Progenitor cell of endocrine pancreas (in vitro differentiated cells): ENCODE results near the gene SUCLG1. TPM values are rescaled to one million over a fixed set of nuclear protein-coding genes. Genes with fewer than 3 reads are reported as not detected.
"Not testable (repeated sequence)": the region's sequence is repeated elsewhere in the genome, so short reads cannot be mapped to it uniquely, and the experiment has no call there.

Source experiments
- DNase-seq: peaks from one replicate; pipeline ENCODE4 v3.0.0; 2021; ENCODE audit warnings: low spot score; ENCODE audit not compliant: unreplicated experiment
- H3K27ac Mint-ChIP-seq: 2 replicates; pipeline ENCODE4 v1.8.0; 2021; ENCODE audit warnings: mild to moderate bottlenecking, moderate library complexity, mixed read lengths
- H3K27me3 Mint-ChIP-seq: 2 replicates; pipeline ENCODE4 v1.8.0; 2021; ENCODE audit warnings: mixed read lengths
- H3K36me3 Mint-ChIP-seq: 2 replicates; pipeline ENCODE4 v1.8.0; 2022; ENCODE audit warnings: mixed read lengths; ENCODE audit not compliant: insufficient read depth
- H3K4me1 Mint-ChIP-seq: 2 replicates; pipeline ENCODE4 v1.8.0; 2021; ENCODE audit warnings: low read depth, mixed read lengths
- H3K4me3 Mint-ChIP-seq: 2 replicates; pipeline ENCODE4 v1.8.0; 2021; ENCODE audit warnings: low read depth, mild to moderate bottlenecking, moderate library complexity, mixed read lengths
- H3K9me3 Mint-ChIP-seq: 2 replicates; pipeline ENCODE4 v1.8.0; 2021; ENCODE audit warnings: low read depth, mixed read lengths
- CTCF ChIP-seq: fragments of 200-600 bp; sonication (generic); IDR thresholded peaks from one replicate; pipeline ENCODE4 v1.5.0; 2021; ENCODE audit warnings: antibody characterized with exemption, mild to moderate bottlenecking; ENCODE audit not compliant: unreplicated experiment
- total RNA-seq: library from RNA; stranded (reverse); gene quantifications from 2 replicates; pipeline ENCODE4 v1.2.1, GENCODE V29; 2021

Gene SUCLG1
- total RNA-seq, 1 donor from 2014 or later = 85.0 TPM

- no peak for TF ChIP-seq CTCF
- H3K4me3 Mint-ChIP-seq = no peak overlapping the region
- no peaks in the 10 kb centered on the region for H3K4me1 Mint-ChIP-seq
- H3K27ac Mint-ChIP-seq = no peak overlapping the region
- H3K27me3 Mint-ChIP-seq = no peaks in the 10 kb centered on the region
- H3K9me3 Mint-ChIP-seq = peaks cover 24% of the 10 kb centered on the region
- no peak for DNase-seq
- peaks cover 16% of the 10 kb centered on the region for H3K36me3 Mint-ChIP-seq
These were observed 19.8 kb upstream of the SUCLG1 start for GRCh38 chr2:84478867-84479266.

DNA sequence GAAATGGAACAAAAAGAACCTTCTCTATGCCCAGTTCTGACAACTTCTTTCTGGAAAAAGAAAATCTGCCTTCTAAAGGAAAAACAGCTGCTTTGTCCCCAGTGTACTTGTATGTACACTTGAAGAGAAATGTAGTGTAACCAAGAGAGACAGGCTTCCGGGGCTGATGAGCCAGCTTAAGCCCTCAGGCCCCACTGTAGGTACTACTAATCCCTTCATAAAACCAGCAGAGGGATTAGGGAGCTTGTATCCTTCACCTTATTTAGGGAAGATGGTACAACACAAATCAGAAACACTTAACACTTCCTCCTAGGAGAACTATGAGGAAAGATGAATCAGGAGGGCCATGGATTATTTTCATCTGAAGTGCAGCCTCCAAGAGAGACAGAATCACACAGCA is 18.8 kb upstream of the SUCLG1 start:
- no peak overlapping the region for H3K4me3 Mint-ChIP-seq

GRCh38 chr2:84474176-84474575 is 15.1 kb upstream of the SUCLG1 start:
- DNase-seq = no peak
- H3K4me3 Mint-ChIP-seq = no peak overlapping the region
- H3K27me3 Mint-ChIP-seq = no peaks in the 10 kb centered on the region
- no peak overlapping the region for H3K27ac Mint-ChIP-seq
- H3K9me3 Mint-ChIP-seq = peaks cover 46% of the 10 kb centered on the region
- no peak for TF ChIP-seq CTCF
- H3K4me1 Mint-ChIP-seq = no peaks in the 10 kb centered on the region
- peaks cover 31% of the 10 kb centered on the region for H3K36me3 Mint-ChIP-seq

More for the DNA sequence above, 18.8 kb upstream of the SUCLG1 start:
- Mint-ChIP-seq H3K9me3 (peaks cover 24% of the 10 kb centered on the region), H3K36me3 (peaks cover 16% of the 10 kb centered on the region), H3K27me3 (no peaks in the 10 kb centered on the region), H3K27ac (no peak overlapping the region), H3K4me1 (no peaks in the 10 kb centered on the region)
- DNase-seq = no peak
- no peak for TF ChIP-seq CTCF

GRCh38 chr2:84472856-84473565 is 13.9 kb upstream of the SUCLG1 start:
- DNase-seq = no peak
- Mint-ChIP-seq H3K27ac (no peak overlapping the region), H3K27me3 (no peaks in the 10 kb centered on the region), H3K4me3 (no peak overlapping the region), H3K4me1 (no peaks in the 10 kb centered on the region), H3K9me3 (peaks cover 51% of the 10 kb centered on the region), H3K36me3 (peaks cover 35% of the 10 kb centered on the region)
- TF ChIP-seq CTCF = no peak

DNA sequence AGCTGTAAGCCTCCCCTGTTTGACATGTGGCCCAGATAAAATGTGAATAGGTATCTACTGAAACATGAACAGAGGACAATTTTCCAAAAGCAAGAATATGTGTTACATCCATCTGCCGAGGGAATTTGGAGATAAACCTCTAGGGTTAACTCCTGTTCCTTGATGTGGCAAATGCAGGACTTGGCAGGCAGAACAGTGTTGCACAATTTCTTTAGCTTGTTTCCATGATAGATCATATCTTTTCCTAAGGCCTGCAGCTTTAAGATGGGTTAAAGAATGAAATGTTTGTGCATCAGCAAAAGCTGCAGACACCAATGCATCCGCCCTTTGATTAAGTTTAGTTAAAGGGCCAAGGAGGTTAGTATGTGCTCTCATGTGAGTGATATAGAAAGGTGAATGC is 13.3 kb upstream of the SUCLG1 start:
- not testable (repeated sequence) for H3K4me3 Mint-ChIP-seq, DNase-seq, H3K4me1 Mint-ChIP-seq, H3K27me3 Mint-ChIP-seq, H3K27ac Mint-ChIP-seq
- Mint-ChIP-seq H3K9me3 (peaks cover 45% of the 10 kb centered on the region), H3K36me3 (peaks cover 30% of the 10 kb centered on the region)

DNA sequence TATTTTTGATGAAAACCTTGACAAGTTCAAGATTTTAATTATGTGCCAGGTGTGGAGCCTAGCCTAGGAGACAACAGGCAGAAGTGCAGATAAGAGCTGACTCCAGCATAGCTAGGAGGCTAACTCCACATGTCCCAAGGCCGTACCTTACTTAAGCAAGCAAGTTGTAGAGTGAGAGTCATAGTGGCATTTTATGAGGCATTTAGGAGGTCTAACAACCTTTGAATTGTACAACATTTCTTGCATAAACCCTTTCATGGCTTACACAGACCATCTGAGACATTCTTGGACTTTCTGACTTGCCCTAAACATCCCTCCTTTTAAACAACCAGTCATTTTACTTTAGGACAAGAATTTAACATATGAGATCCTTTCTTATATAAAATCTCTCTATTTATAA is 8.3 kb upstream of the SUCLG1 start:
- no peak overlapping the region for H3K4me3 Mint-ChIP-seq
- TF ChIP-seq CTCF = no peak
- peaks cover 38% of the 10 kb centered on the region for H3K9me3 Mint-ChIP-seq
- no peaks in the 10 kb centered on the region for H3K27me3 Mint-ChIP-seq
- H3K27ac Mint-ChIP-seq = no peak overlapping the region
- DNase-seq = no peak
- H3K4me1 Mint-ChIP-seq = peaks cover 6% of the 10 kb centered on the region
- H3K36me3 Mint-ChIP-seq = peaks cover 30% of the 10 kb centered on the region
